ENCODE measurements around the gene RAMP1. TPM values are rescaled to one million over a fixed set of nuclear protein-coding genes. Genes with fewer than 3 reads are reported as not detected.

Gene RAMP1
- total and polyA plus RNA-seq, 2 donors (not counting 1 experiment from before 2014, with no cell fraction given) = 3.3 to 16.0 TPM

GRCh38 chr2:237868631-237869342, 9.4 kb downstream of the RAMP1 start:
- H3K27ac ChIP-seq (ENCODE audit: insufficient read depth, low read length) = no peak overlapping the region
- no peaks in the 10 kb centered on the region for H3K27me3 ChIP-seq (ENCODE audit: control insufficient read depth, insufficient read depth, low read length)
- no peaks in the 10 kb centered on the region for H3K36me3 ChIP-seq (ENCODE audit: control insufficient read depth, insufficient read depth, low read length)
- H3K9ac ChIP-seq (ENCODE audit: insufficient read depth, low read length) = no peak overlapping the region
- no peak overlapping the region for H3K4me3 ChIP-seq (replicated peaks in 1 of 4; ENCODE audit: control extremely low read depth in 1 of 4, insufficient read depth in 1 of 4, low read depth in 3 of 4, low read length in 4 of 4)
- no peak overlapping the region for H3K4me2 ChIP-seq (ENCODE audit: extremely low read depth, insufficient read depth, low read length)
- no peaks in the 10 kb centered on the region for H4K20me1 ChIP-seq (ENCODE audit: control insufficient read depth, extremely low read depth, insufficient read depth, low read length)
- DNase-seq (ENCODE audit: low read depth in 2 of 2) = peak; percentile 71 to 74
- H3K4me1 ChIP-seq (ENCODE audit: control insufficient read depth, extremely low read depth, insufficient read depth, low read length) = peaks cover 11% of the 10 kb centered on the region
- H2AFZ ChIP-seq (ENCODE audit: low read length) = no peak overlapping the region
- TF ChIP-seq EZH2 (IDR thresholded peaks at IDR 0.05; ENCODE audit: low read length, missing control alignments) (no peak), CTCF (conservative IDR thresholded peaks at IDR 0.05 in 1 of 2, IDR thresholded peaks at IDR 0.05 in 1 of 2; ENCODE audit: low read depth in 1 of 2, low read length in 2 of 2) (no peak)
- no peaks in the 10 kb centered on the region for H3K9me3 ChIP-seq (ENCODE audit: control insufficient read depth, insufficient read depth, low read depth, low read length)
- H3K79me2 ChIP-seq (ENCODE audit: control insufficient read depth, insufficient read depth, low read length) = no peaks in the 10 kb centered on the region

- H3K4me1 ChIP-seq (ENCODE audit: control insufficient read depth, extremely low read depth, insufficient read depth, low read length) = peaks cover 14% of the 10 kb centered on the region
- DNase-seq (ENCODE audit: low read depth in 2 of 2) = no peak
- H3K36me3 ChIP-seq (ENCODE audit: control insufficient read depth, insufficient read depth, low read length) = no peaks in the 10 kb centered on the region
- no peak overlapping the region for H3K4me3 ChIP-seq (replicated peaks in 1 of 4; ENCODE audit: control extremely low read depth in 1 of 4, insufficient read depth in 1 of 4, low read depth in 3 of 4, low read length in 4 of 4)
- H3K9me3 ChIP-seq (ENCODE audit: control insufficient read depth, insufficient read depth, low read depth, low read length) = no peaks in the 10 kb centered on the region
- H2AFZ ChIP-seq (ENCODE audit: low read length) = no peak overlapping the region
- no peaks in the 10 kb centered on the region for H3K79me2 ChIP-seq (ENCODE audit: control insufficient read depth, insufficient read depth, low read length)
- H3K9ac ChIP-seq (ENCODE audit: insufficient read depth, low read length) = no peak overlapping the region
- H4K20me1 ChIP-seq (ENCODE audit: control insufficient read depth, extremely low read depth, insufficient read depth, low read length) = no peaks in the 10 kb centered on the region
- TF ChIP-seq CTCF (conservative IDR thresholded peaks at IDR 0.05 in 1 of 2, IDR thresholded peaks at IDR 0.05 in 1 of 2; ENCODE audit: low read depth in 1 of 2, low read length in 2 of 2) (no peak), EZH2 (IDR thresholded peaks at IDR 0.05; ENCODE audit: low read length, missing control alignments) (no peak)
- no peaks in the 10 kb centered on the region for H3K27me3 ChIP-seq (ENCODE audit: control insufficient read depth, insufficient read depth, low read length)
- H3K27ac ChIP-seq (ENCODE audit: insufficient read depth, low read length) = no peak overlapping the region
- no peak overlapping the region for H3K4me2 ChIP-seq (ENCODE audit: extremely low read depth, insufficient read depth, low read length)
Observed at GRCh38 chr2:237869343-237870102, 10.1 kb downstream of the RAMP1 start.

- Histone ChIP-seq H3K4me3 (replicated peaks in 1 of 4; ENCODE audit: control extremely low read depth in 1 of 4, insufficient read depth in 1 of 4, low read depth in 3 of 4, low read length in 4 of 4) (no peak overlapping the region), H3K4me1 (ENCODE audit: control insufficient read depth, extremely low read depth, insufficient read depth, low read length) (peaks cover 14% of the 10 kb centered on the region)
- DNase-seq (ENCODE audit: low read depth in 2 of 2) = no peak
Observed at GRCh38 chr2:237870126-237870525, 10.7 kb downstream of the RAMP1 start.

More at GRCh38 chr2:237870126-237870525, 10.7 kb downstream of the RAMP1 start:
- Histone ChIP-seq H3K36me3 (ENCODE audit: control insufficient read depth, insufficient read depth, low read length) (no peaks in the 10 kb centered on the region), H2AFZ (ENCODE audit: low read length) (no peak overlapping the region), H3K27me3 (ENCODE audit: control insufficient read depth, insufficient read depth, low read length) (no peaks in the 10 kb centered on the region), H3K9me3 (ENCODE audit: control insufficient read depth, insufficient read depth, low read depth, low read length) (no peaks in the 10 kb centered on the region), H4K20me1 (ENCODE audit: control insufficient read depth, extremely low read depth, insufficient read depth, low read length) (no peaks in the 10 kb centered on the region), H3K9ac (ENCODE audit: insufficient read depth, low read length) (no peak overlapping the region), H3K27ac (ENCODE audit: insufficient read depth, low read length) (no peak overlapping the region), H3K4me2 (ENCODE audit: extremely low read depth, insufficient read depth, low read length) (no peak overlapping the region), H3K79me2 (ENCODE audit: control insufficient read depth, insufficient read depth, low read length) (no peaks in the 10 kb centered on the region)
- TF ChIP-seq EZH2 (IDR thresholded peaks at IDR 0.05; ENCODE audit: low read length, missing control alignments) (no peak), CTCF (conservative IDR thresholded peaks at IDR 0.05 in 1 of 2, IDR thresholded peaks at IDR 0.05 in 1 of 2; ENCODE audit: low read depth in 1 of 2, low read length in 2 of 2) (no peak)

Measured in fibroblast of lung (primary cell).